Activated CD4-positive, alpha-beta T cell treated with anti-CD3 and anti-CD28 coated beads, Interleukin-2, amount 50 U/mL, for 16 hours (primary cell): Measurements from ENCODE around the gene RPL32.
"Not testable (repeated sequence)": the region's sequence is repeated elsewhere in the genome, so short reads cannot be mapped to it uniquely, and the experiment has no call there.

Source experiments
- DNase-seq: peaks from one replicate; pipeline ENCODE4 v3.0.0-alpha.2; 2020

RPL32 gene

DNA sequence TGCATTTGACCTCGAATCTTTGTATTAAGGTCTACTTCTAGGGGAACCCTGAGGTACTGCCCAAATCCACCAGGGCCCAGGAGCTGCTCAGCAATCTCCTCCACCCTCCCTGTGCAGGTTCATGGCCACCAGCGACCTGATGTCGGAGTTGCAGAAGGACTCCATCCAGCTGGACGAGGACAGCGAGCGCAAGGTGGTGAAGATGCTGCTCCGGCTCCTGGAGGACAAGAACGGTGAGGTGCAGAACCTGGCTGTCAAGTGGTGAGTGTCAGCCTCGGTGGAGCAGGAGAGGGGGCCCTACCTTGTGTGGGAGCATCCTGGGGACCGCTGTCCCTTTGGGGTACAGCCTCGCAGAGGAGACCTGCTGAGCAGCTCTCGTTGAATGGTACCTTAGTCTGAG, 38.0 kb downstream of the RPL32 start:
- no peak for DNase-seq

DNA sequence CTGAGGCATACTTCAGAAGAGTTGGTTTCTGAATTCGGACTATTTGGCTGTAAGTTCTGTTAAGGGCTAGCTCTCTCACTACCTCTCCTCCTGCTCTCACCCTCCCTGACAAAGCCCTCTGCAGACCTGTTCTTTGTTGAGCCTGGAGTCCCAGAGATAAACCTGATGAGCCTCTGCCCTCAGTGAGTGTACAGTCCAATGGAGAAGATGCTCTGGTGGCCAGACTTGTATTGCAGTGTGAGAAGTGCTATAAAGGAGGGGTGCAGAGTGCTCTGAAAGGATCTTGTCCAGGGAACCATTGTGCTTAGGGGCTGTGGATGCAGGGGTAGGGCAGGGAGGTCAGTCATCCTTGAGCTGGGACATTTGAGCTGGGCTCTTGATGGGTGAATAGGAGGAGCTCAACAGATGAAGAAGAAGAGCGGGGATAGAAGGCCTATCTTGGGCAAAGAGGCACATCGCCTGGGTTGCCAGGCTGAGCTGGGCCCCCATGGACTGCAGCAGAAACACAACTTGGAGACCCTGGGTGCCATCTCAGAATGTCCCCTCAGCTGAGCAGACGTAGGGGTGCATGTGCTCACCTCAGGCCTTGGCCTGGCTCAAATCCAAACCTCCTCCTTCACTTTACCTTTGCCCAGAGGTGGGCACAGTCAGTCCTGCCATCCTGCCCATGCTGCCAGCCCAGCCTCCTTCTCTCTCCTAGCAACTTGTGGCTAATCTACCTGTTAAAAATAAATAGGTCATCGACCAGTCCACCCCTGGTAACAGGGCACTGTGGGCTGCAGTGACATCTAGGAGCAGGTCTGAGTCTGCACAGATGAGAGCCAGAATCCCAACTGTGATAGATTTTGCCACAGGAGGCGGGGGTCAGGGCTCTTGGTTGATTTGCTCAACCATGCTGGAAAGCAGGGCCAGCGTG, 41.6 kb downstream of the RPL32 start:
- no peak for DNase-seq

DNA sequence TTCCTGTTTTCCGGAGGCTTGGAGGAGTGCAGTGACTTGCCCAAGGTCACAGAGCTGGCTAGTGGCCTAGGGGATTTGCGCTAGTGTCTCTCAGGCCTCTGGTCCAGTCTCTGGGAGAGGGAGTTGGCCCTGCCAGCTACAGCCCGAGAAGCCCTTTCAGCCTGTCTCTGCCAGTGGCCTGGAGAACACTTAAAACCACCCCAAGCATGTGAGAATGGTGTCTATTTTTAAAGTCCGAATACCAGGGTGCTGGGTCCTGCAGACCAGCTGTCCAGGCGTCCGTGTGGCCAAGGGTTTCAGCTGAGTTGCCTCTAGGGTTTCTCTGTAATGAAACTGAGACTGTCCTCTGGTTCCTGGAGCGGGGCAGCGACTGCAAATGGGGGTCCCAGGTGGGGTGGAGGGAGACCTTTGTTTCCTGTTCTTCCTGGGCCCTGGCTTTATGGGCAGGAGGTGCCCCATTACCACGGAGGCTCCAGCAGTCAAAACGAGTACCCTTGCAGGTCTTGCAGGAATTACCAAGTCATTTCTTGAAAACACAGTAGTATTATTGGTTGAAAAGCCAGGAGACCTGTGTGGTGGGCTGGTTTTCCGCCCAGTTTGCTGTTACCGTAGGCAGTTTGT, 42.7 kb downstream of the RPL32 start:
- DNase-seq, result no peak

DNA sequence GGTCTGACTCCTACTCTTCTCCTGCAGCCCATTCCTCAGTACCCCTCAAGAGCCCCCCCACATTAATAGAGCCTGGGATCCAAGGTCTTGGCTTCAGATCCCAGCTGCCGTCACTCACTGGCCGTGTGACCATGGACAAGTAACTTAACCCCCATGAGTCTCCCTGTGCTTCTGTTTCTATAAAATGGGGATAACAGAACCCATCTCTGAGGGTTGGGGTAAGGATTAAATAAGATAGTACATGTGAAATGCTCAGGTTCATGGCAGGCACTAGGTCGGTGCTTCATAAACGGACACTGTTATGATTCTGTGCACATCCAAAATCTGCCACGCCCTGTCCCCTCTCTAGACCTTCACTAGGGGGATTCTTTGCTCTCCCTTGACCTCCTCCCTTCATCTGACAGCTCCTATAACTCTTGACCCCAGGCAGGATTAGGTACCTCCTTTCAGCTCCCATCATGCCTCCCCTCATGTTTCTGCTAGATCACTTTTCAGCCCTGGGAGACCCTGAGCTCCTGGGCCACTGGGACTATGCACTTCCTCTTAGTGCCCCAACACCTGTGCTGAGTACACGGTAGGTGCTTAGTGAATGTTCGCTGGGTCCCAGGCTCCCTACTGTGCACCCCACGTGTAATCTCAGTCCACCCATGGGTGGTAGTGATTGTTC, 43.3 kb downstream of the RPL32 start:
- no peak for DNase-seq

DNA sequence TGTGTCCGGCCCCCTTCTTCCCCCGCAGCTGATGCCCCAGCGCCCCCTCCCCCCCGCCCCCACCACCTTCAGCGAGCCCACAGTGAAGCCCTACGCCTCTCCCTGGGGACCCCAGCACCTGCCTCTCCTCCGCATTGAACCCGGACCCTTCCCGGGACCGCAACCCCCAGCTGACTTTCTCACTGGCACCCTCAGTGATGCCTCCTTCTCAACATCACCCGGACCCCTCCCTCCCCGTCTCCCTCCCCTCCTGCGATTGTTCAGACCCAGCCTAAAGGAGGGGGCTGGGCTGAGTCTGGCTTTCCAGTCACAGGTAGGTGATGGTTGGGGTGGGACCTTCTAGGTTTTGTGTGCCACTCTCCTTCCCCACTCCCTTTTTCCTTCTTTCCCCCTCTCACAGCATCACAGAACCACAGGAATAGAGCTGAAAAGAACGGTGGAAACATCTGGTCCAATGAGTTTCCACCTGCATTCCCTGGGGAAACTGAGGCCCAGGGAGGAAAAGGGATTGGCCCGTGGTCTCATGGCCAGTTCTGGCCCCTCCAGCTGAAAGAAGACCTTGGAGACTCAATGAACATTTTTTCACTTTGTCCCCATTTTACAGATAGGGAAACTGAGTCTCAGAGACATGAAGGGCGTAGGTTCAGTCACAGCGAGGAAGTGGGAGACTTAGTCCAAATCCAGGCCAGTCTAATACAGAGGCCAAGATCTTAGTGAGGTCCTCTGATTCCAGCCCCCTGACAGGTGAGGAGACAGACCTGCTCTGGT, 44.1 kb downstream of the RPL32 start:
- DNase-seq, result no peak

DNA sequence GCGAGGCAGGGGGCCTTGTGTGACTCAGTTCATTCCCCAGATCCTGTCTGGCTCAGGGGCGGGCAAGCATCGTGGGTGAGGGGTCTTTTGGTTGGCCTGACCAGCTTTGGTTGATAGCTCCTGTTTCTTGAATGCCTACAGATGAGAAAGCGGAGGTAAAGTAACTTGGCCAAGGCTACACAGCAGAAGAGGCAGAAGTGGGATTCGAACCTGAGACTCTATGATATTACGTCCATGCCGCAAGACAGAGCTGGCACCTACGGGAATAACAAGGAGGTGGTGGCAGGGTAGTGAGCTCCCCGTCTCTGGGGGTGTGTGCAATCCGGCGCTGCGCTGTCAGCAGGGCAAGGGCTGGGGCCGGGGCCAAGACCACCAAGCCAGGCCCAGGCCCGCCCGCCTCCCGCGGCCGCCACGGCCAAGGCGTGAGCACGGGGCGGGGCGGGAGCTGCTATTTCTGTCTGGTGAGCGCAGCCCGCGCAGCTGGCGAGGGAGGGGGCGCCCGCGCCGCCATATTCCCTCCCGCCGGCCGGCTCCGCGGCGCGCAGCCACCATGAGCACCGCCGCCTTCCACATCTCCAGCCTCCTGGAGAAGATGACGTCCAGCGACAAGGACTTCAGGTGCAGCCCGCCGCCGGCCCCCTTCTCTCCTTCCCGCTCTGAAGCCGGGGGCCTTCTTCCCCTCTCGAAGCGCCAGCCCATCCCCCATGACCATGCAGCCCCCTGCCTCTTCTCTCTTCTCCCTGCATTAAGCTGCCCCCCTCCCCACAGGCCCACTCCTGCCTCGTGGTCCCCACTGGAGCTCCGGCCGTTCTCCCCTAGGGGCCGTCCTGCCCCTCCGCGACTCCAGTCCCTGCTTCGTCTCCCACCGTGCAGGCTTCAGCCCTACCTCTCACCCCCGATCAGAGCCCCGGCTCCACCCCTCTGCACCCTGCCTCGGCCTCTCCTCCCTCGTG, 44.9 kb downstream of the RPL32 start, which contains the start of gene CAND2:
CAND2 (plus strand) TSS at position 510 of the 953 bp plus-strand sequence; CDS start at position 551, 41 bp downstream.
- no peak for DNase-seq

DNA sequence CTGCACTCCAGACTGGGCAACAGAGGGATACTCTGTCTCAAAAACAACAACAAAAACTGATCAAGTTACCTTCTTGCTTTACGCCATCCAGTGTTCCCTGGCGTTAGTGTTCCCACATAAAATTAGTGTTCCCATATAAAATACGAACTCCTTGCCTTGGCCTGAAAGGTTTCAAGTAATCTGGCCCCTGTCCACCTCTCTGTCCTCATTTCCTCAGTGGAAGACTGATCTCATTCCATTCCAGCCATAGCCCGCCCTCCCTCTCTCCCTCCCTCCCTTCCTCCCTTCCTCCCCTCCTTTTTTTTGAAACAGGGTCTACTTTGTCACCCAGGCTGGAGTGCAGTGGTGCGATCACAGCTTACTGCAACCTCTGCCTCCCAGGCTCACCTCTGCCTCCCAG, 47.7 kb downstream of the RPL32 start:
- no peak for DNase-seq

DNA sequence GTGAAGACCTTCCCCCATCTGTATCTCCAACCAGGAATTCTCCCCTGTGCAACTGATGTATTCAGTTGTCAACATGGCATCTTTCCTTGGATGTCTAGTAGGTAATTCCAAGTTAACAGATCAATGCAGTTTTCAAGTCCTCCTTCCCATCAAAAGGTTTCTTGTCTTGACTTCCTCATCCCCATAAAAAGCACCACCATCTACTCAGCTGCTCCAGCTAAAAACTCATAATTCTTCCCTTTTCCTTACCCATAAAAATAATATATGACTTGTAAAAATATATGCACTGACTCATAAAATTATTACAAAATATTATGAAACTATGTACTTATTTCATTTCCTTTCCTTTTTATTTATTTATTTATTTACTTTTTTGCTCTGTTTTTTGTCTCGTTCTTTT, 49.9 kb downstream of the RPL32 start:
- no peak for DNase-seq

DNA sequence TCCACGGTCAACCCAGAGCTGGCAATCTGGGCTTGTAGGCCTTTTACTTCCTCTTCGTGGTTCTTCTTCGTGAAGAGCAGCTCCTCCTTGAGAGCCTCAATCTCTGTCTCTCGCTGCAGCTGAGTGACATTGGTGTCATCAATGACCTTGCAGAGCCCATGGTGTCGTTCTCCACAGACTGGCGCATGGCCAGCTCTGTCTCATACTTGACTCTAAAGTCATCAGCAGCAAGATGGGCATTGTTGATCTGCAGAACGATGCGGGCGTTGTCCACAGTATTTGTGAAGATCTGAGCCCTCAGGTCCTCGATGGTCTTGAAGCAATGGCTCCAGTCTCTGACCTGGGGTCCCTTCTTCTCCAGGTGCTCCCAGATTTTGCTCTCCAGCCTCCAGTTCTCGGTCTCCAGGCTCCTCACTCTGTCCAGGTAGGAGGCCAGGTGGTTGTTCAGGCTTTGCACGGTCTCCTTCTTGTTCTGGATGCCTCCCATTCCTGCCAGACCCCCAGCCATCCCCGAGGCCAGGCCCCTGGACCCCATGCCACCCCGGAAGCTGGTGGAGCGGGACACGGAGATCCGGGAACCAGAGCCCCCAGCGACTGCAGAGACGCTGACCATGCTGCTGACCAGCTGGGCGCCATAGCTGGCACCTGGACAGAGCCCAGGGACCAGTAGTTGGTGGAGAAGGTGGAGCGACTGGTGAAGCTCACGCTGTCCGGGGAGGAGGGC, 53.2 kb downstream of the RPL32 start:
- not testable (repeated sequence) for DNase-seq

DNA sequence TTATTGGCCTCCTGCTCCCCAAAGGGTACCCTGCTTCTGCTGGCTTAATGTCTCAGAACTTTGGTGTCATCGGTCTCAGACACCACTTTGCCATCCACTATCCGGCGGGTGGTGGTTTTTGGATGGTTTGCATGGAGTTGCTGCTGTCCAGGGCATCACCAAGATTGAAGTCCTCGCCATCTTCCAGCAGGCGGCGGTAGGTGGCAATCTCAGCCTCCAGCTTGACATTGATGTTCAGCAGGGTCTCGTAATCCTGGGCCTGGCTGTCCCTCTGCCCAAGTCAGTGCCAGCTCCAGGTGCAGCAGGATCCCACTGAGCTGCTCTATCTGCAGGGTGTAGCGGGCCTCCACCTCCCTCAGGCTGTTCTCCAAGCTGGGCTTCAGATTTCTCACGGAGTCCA, 54.0 kb downstream of the RPL32 start:
- DNase-seq, result peak; percentile 50

DNA sequence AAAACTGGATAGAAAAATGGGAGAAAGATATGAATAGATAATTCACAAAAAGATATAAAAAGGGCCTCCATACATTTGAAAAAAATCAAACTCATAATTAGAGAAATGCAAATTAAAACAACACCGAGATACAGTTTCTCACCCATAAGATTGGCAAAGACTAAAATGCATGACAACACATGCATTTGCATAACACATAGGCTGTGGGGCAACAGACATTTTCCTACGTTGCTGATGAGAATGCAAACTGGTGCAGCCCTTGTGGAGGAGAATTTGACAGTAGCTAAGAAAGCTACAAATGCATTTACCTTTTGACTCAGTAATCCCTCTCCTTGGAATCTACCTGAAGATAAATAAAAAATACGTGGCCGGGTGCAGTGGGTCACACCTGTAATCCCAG, 56.3 kb downstream of the RPL32 start:
- DNase-seq, result no peak
